Activated T-helper 9 cell treated with anti-CD3 and anti-CD28 coated beads, Interleukin-2, amount 50 U/mL, for 16 hours (primary cell): ENCODE results near the gene DMD.
"Not testable (repeated sequence)": the region's sequence is repeated elsewhere in the genome, so short reads cannot be mapped to it uniquely, and the experiment has no call there.

Source experiments
- DNase-seq: peaks from one replicate; pipeline ENCODE4 v3.0.0-alpha.2; 2020; ENCODE audit warnings: low read depth

DMD gene

GRCh38 chrX:32269866-32270265 is 941.5 kb downstream of the DMD start:
- DNase-seq: no peak

- DNase-seq: no peak
These were observed 943.1 kb downstream of the DMD start for GRCh38 chrX:32268207-32268606.

- DNase-seq: no peak
These were observed 943.6 kb downstream of the DMD start for GRCh38 chrX:32267796-32268195.

GRCh38 chrX:32246675-32247074 is 964.7 kb downstream of the DMD start:
- DNase-seq: not testable (repeated sequence)

GRCh38 chrX:32195611-32196010 is 1015.7 kb downstream of the DMD start:
- no peak for DNase-seq

GRCh38 chrX:32191316-32191715 is 1020.0 kb downstream of the DMD start:
- no peak for DNase-seq

- DNase-seq: no peak
These were observed 1026.2 kb downstream of the DMD start for GRCh38 chrX:32185160-32185559.

- no peak for DNase-seq
These were observed 1028.3 kb downstream of the DMD start for GRCh38 chrX:32183066-32183465.

- no peak for DNase-seq
These were observed 1034.8 kb downstream of the DMD start for GRCh38 chrX:32176510-32176909.

- no peak for DNase-seq
These were observed 1040.9 kb downstream of the DMD start for GRCh38 chrX:32170481-32170880.

GRCh38 chrX:32155044-32155638 is 1056.2 kb downstream of the DMD start:
- DNase-seq: no peak

- no peak for DNase-seq
These were observed 1057.8 kb downstream of the DMD start for GRCh38 chrX:32153585-32153984.

GRCh38 chrX:32150141-32150540 is 1061.2 kb downstream of the DMD start:
- no peak for DNase-seq

GRCh38 chrX:32141841-32142240 is 1069.5 kb downstream of the DMD start:
- DNase-seq: no peak

GRCh38 chrX:32139476-32139875 is 1071.9 kb downstream of the DMD start:
- DNase-seq: no peak

GRCh38 chrX:32137525-32137924 is 1073.8 kb downstream of the DMD start:
- no peak for DNase-seq

GRCh38 chrX:32126997-32127396 is 1084.4 kb downstream of the DMD start:
- no peak for DNase-seq

GRCh38 chrX:32118832-32119231 is 1092.5 kb downstream of the DMD start:
- no peak for DNase-seq

GRCh38 chrX:32116047-32116446 is 1095.3 kb downstream of the DMD start:
- DNase-seq: no peak

GRCh38 chrX:32087663-32088062 is 1123.7 kb downstream of the DMD start:
- DNase-seq: no peak

- DNase-seq: no peak
These were observed 1126.6 kb downstream of the DMD start for GRCh38 chrX:32084757-32085156.

- DNase-seq: no peak
These were observed 1163.1 kb downstream of the DMD start for GRCh38 chrX:32048285-32048684.

- no peak for DNase-seq
These were observed 1166.2 kb downstream of the DMD start for GRCh38 chrX:32045149-32045548.

GRCh38 chrX:32041181-32041580 is 1170.2 kb downstream of the DMD start:
- DNase-seq: no peak

GRCh38 chrX:32026772-32027171 is 1184.6 kb downstream of the DMD start:
- no peak for DNase-seq
